ENCODE measurements around the gene MFN2.

The MFN2 gene

GRCh38 chr1:12052997-12053686, 72.9 kb downstream of the MFN2 start:
- no peak for DNase-seq

GRCh38 chr1:12053752-12054548, 73.7 kb downstream of the MFN2 start:
- no peak for DNase-seq

GRCh38 chr1:12055259-12055658, 75.0 kb downstream of the MFN2 start:
- DNase-seq, result no peak

- no peak for DNase-seq
Observed at GRCh38 chr1:12056331-12056841, 76.1 kb downstream of the MFN2 start.

- no peak for DNase-seq
Observed at GRCh38 chr1:12057382-12057781, 77.1 kb downstream of the MFN2 start.

- DNase-seq, result no peak
Observed at GRCh38 chr1:12057940-12058687, 77.9 kb downstream of the MFN2 start.

GRCh38 chr1:12059226-12059625, 79.0 kb downstream of the MFN2 start:
- DNase-seq, result no peak

GRCh38 chr1:12059722-12060464, 79.6 kb downstream of the MFN2 start:
- no peak for DNase-seq

GRCh38 chr1:12060500-12060899, 80.3 kb downstream of the MFN2 start:
- DNase-seq, result no peak

All from NCI-H1417 (cell line).